SJCRH30 (cell line): ENCODE results near the gene ZNF787. TPM values are rescaled to one million over a fixed set of nuclear protein-coding genes. Genes with fewer than 3 reads are reported as not detected.

ENCODE experiments used
- DNase-seq, 2 experiments: peaks; one replicate each; pipeline ENCODE4 v3.0.0-alpha.2; 2015 to 2020
- H3K27ac ChIP-seq: fragments of 250-450 bp; sonication (Bioruptor Pico); 2 replicates; pipeline ENCODE4 v1.5.1; 2020; ENCODE audit warnings: mild to moderate bottlenecking, moderate library complexity
- H3K27me3 ChIP-seq: fragments of 250-450 bp; sonication (Bioruptor Pico); 2 replicates; pipeline ENCODE4 v1.5.1; 2020; ENCODE audit warnings: mild to moderate bottlenecking, moderate library complexity
- H3K36me3 ChIP-seq: fragments of 250-450 bp; sonication (Bioruptor Pico); 2 replicates; pipeline ENCODE4 v1.5.1; 2020; ENCODE audit warnings: mild to moderate bottlenecking, moderate library complexity
- H3K4me1 ChIP-seq: fragments of 250-450 bp; sonication (Bioruptor Pico); 2 replicates; pipeline ENCODE4 v1.5.1; 2020; ENCODE audit warnings: mild to moderate bottlenecking, moderate library complexity
- H3K4me3 ChIP-seq: fragments of 250-450 bp; sonication (Bioruptor Pico); 2 replicates; pipeline ENCODE4 v1.5.1; 2020; ENCODE audit warnings: mild to moderate bottlenecking, moderate library complexity
- H3K9me3 ChIP-seq: fragments of 250-450 bp; sonication (Bioruptor Pico); replicated peaks from 2 replicates; pipeline ENCODE4 v1.5.1; 2020; ENCODE audit warnings: mild to moderate bottlenecking, moderate library complexity
- total RNA-seq: library from RNA; depleted of rRNA; stranded (reverse); fragments of >200 nt; shearing (Covaris generic); gene quantifications from 2 replicates; pipeline ENCODE4 v1.2.3, GENCODE V29; 2014; rRNA removed

ZNF787 gene
- total RNA-seq, 1 experiment from 2014 or later: 24.8 TPM

DNA sequence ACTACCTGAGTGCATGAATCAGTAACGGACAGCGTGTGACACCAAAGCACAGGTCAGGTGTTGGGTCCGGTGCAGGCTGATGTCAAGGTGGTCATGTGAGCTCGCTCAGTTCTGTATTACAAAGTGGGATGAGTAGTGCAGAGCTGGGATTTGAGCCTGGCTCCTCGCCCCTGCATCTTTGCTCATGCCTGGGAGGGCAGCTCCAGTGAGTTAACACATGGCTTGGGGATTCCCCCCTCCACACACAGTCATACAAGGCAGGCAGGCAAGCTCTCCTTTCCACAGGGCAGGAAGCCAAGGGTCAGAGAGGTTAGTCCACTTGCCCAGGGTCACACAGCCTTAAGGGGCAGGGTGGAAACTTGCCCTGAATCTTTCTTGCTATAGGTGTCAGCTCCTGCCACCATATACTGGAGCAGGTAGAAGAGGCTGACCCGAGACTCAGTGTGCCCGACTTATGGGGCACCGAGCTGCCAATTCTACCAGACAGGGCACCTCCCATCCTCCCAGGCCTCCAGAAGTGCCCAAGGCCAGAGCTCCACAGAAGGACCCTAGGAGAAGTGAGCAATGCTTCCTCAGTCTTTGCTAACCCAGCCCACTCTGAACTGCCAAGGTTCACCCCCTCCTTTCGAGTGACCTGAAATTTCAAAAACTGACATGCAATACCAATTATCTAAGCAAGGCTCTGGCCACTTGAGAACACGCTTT, 35.4 kb downstream of the ZNF787 start:
- Histone ChIP-seq H3K4me3 (no peak overlapping the region), H3K27ac (no peak overlapping the region), H3K36me3 (peaks cover 19% of the 10 kb centered on the region), H3K4me1 (0 out of 2 replicates have a peak, but pooled peaks cover 2% of the 10 kb centered on the region), H3K27me3 (no peaks in the 10 kb centered on the region), H3K9me3 (no peaks in the 10 kb centered on the region)
- DNase-seq: no peak

DNA sequence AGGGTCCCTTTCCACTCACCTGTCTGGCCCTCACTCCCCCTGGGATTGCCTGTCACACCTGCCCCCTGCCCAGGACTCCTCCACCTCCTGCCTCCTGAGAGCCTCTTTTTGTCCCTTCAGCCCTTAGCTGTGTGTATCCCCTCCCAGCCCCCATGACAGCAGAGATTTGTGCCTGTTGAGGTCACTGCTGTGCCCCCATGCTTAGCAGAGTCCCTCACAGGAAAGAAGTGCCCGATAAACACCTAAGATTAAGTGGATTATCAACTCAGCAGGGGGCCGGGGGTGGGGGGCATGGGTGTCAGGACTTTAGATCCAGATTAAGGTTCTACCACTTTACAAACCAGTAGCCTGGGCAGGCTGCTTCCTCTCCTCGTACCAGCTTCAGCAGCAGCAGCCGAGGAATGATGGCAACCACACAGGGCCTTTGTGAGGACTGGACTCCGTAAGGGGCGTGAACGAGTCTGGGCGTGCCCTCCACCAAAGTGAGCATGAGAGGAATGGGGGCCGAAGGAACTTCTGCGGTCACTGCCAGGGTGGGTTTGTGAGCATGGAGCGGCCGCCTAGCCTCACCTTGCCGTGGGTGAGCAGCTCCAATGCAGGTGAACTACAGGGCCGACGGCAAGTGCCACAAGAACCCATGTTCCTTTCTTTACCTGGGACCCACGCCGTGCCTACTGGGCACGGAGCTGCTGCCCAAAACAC, 36.1 kb downstream of the ZNF787 start:
- H3K4me3 ChIP-seq: no peak overlapping the region
- 0 out of 2 replicates have a peak, but pooled peaks cover 2% of the 10 kb centered on the region for H3K4me1 ChIP-seq
- H3K9me3 ChIP-seq: no peaks in the 10 kb centered on the region
- no peaks in the 10 kb centered on the region for H3K27me3 ChIP-seq
- no peak for DNase-seq
- peaks cover 13% of the 10 kb centered on the region for H3K36me3 ChIP-seq
- no peak overlapping the region for H3K27ac ChIP-seq

DNA sequence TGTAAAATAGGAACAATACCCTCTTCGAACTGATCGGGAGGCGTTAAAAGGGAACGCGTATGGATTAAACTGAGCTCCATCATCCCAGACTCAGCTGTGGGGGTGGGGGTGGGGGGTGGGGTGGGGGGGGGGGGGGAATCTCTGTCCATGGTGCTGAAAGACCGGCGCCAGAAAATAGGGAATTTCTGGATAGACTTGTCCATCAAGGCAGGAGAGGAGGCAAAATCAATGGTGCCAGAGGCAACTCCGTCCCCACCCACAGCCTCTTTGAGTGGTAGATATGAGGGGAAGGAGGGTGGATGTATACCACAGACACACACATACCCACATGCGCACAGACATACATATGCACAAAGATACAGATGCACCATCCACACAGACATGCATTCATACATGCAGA, 37.4 kb downstream of the ZNF787 start:
- DNase-seq: no peak
- no peaks in the 10 kb centered on the region for H3K27me3 ChIP-seq
- H3K27ac ChIP-seq: no peak overlapping the region
- no peak overlapping the region for H3K4me3 ChIP-seq
- H3K36me3 ChIP-seq: peaks cover 2% of the 10 kb centered on the region
- H3K9me3 ChIP-seq: no peaks in the 10 kb centered on the region
- H3K4me1 ChIP-seq: 0 out of 2 replicates have a peak, but pooled peaks cover 2% of the 10 kb centered on the region

DNA sequence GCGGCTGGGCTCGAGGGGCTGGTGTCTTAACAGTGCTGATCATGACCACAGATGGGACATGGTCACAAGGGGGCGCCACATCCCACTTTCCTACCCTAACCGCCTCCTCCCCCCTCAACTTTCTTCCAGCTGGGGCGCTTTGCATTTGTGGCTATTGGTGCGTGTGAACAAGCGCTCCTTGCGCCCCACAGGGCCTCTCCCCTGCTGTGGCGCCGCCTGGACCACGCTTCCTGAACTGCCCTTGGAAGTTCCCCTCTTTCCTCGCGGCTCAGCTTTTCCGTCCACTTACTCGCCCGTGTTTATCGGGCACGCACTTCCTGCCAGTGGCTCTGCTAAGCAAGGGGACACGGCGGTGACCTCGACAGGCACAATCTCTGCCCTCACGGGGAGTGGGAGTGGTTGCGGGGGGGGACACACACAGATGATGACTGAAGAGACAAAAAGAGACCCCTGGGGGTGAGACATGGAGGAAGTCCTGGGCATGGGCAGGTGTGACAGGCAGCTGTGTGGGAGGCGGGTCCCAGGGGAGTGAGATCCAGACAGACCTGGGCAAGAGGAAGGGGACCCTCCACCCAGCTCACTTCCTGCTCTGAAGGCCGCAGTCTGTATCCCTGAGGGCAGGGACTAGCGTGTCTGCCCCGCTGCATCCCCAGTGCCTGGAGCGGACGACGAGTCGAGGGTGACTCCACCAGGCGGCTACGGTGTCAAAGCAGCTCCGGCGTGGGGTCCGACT, 40.3 kb downstream of the ZNF787 start:
- Histone ChIP-seq H3K27me3 (no peaks in the 10 kb centered on the region), H3K27ac (no peak overlapping the region), H3K9me3 (no peaks in the 10 kb centered on the region), H3K4me1 (0 out of 2 replicates have a peak, but pooled peaks cover 2% of the 10 kb centered on the region), H3K36me3 (no peaks in the 10 kb centered on the region), H3K4me3 (peak overlapping the region; percentile 35)
- peak; percentile 85 to 91 for DNase-seq

DNA sequence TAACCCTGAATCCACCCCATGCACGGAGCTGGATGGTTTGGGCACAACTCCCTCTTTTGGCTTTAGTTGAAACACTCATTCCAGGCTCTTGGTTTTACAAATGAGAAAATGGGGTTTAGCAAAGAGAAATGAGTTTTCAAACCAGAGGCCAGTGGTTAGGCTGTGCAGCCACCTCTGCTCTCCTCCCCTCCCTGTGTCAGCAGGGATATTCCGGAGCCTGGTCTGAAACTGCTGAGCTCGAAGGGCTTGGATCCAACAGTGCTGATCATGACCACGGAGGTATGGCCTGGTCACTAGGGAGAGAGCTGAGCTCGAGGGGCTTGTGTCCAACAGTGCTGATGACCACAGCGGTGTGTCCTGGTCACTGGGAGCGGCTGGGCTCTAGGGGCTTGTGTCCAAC, 41.5 kb downstream of the ZNF787 start:
- Histone ChIP-seq H3K36me3 (no peaks in the 10 kb centered on the region), H3K9me3 (no peaks in the 10 kb centered on the region), H3K4me1 (0 out of 2 replicates have a peak, but pooled peaks cover 2% of the 10 kb centered on the region), H3K4me3 (no peak overlapping the region), H3K27ac (no peak overlapping the region), H3K27me3 (no peaks in the 10 kb centered on the region)
- DNase-seq: no peak

DNA sequence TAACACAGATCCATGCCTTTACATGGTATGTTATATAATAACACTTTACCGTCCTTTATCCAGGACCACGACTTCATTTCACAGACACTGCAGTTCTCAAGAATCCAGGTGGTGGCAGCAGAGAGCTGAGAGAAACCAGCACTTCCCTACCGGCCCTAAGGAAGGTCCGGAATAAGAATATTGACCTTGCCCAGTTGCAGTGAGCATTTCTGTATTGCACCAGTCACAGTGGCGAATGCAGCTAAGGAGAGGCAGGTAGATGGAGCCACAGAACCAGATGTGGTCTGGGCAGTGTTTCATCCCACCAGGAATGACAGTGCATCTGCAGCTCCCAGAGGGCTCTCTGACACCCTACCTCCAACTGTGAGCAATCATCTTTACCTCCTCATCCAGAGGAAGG, 44.6 kb downstream of the ZNF787 start:
- H3K36me3 ChIP-seq: no peaks in the 10 kb centered on the region
- H3K4me1 ChIP-seq: 0 out of 2 replicates have a peak, but pooled peaks cover 2% of the 10 kb centered on the region
- H3K4me3 ChIP-seq: no peak overlapping the region
- H3K27me3 ChIP-seq: no peaks in the 10 kb centered on the region
- H3K27ac ChIP-seq: no peak overlapping the region
- H3K9me3 ChIP-seq: no peaks in the 10 kb centered on the region
- DNase-seq: peak; percentile 45 to 77

DNA sequence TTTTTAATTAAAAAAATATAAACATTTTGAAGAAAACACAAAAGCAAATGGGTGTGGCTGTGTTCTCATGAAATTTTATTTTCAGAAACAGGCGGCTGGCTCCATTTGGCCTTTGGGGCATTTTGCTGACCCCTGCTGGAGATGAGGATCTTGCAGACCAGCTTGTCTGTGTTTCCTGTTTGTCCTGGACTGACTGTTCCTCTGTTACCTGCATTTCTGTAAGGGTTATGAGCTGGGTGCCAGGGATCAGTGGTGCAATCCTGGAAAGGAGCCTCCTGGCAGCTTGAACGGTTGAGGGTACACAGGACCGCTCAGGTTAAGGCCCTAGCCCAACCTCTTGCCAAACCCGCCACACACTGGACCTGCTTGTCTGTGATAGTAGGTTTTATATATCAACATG, 49.9 kb downstream of the ZNF787 start:
- Histone ChIP-seq H3K9me3 (no peaks in the 10 kb centered on the region), H3K36me3 (no peaks in the 10 kb centered on the region), H3K4me1 (no peaks in the 10 kb centered on the region), H3K4me3 (no peak overlapping the region), H3K27me3 (no peaks in the 10 kb centered on the region), H3K27ac (no peak overlapping the region)
- peak; percentile 18 to 27 for DNase-seq

DNA sequence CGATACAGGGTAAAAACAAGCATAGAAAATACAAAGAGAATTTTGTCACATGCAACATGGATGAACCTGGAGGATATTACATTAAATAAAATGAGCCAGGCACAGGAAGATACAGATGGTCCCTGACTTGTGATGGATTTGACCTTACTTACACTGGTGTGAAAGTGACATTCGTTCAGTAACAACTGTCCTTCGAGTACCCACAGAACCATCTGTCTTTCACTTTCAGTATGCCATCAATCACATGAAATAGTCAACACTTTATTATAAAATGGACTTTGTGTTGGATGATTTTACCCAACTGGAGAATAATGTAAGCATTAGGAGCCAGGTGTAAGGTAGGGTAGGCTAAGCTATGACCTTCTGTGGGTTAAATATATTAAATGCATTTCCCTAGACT, 51.5 kb downstream of the ZNF787 start:
- no peaks in the 10 kb centered on the region for H3K27me3 ChIP-seq
- no peak for DNase-seq
- no peaks in the 10 kb centered on the region for H3K9me3 ChIP-seq
- H3K27ac ChIP-seq: no peak overlapping the region
- no peaks in the 10 kb centered on the region for H3K4me1 ChIP-seq
- H3K4me3 ChIP-seq: no peak overlapping the region
- no peaks in the 10 kb centered on the region for H3K36me3 ChIP-seq

DNA sequence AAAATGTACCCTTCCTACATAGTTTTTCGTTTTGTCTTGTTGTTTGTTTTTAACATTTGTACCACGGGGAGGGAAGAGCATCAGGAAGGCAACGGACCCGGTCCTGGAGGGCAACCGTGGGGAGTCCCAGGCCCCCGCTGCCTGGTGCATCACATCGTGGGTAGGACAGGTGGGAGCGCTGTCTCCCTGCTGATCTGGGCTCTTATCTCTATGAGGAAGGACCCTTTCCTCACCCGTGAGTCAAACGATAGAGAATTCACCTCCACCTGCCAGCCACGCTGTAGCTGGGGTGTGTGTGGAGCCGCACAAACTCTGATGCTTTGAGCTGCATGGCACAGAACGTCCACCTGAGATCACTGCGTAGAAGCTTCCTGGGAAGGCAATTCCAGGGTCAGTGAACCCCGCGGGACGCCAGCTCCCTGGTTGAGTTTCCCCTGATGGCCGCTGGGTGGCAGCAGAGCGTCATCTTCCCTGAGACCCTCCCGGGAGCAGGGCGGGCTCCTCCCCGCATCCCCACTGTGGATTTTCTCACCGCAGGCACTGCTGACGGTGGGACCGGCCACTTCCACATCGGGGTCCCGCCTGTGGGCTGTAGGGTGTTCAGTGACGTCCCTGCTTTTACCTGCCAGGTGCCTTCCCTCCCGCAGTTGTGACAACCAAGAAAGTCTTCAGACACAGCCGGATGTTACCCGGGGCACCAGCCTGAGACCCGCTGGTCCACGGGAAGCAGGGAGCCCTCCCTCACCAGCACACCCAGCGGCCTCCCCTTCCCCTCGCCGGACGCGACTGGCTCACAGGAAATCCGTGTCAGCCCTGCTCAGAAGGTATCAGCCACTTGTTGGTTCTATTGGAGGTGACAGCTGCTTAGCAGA, 54.7 kb downstream of the ZNF787 start:
- Histone ChIP-seq H3K36me3 (no peaks in the 10 kb centered on the region), H3K4me1 (no peaks in the 10 kb centered on the region), H3K9me3 (no peaks in the 10 kb centered on the region), H3K27me3 (no peaks in the 10 kb centered on the region), H3K4me3 (peak overlapping the region; percentile 44), H3K27ac (no peak overlapping the region)
- peak; percentile 68 to 85 for DNase-seq

DNA sequence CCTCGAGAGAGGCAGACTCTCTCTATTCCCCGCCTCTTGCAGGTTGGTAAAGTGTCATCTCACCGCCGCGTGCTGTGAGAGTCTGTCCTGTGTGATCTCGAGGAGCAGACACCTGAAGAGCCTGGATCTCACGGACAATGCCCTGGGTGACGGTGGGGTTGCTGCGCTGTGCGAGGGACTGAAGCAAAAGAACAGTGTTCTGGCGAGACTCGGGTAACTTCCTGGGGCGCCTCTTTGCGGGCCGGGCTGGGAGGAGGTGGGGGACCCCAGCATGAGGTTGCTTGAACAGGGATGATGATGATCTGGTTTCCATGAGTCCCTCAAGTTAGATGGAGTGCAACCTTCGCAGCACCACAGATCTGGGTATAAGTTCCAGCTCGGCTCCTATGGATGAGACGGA, 67.5 kb downstream of the ZNF787 start:
- Histone ChIP-seq H3K27me3 (no peaks in the 10 kb centered on the region), H3K4me3 (no peak overlapping the region), H3K4me1 (no peaks in the 10 kb centered on the region), H3K27ac (no peak overlapping the region), H3K9me3 (no peaks in the 10 kb centered on the region), H3K36me3 (no peaks in the 10 kb centered on the region)
- DNase-seq: no peak

Other genes starting within 250 kb of the ZNF787 start
- not detected in 2 replicates for gene NLRP13, start 189.0 kb downstream of the ZNF787 start, total RNA-seq
- 0.08 TPM in 1 of 2 replicates, not detected in the other for gene NLRP8, start 173.5 kb downstream of the ZNF787 start, total RNA-seq
- gene NLRP5, start 134.5 kb downstream of the ZNF787 start, total RNA-seq: not detected in 2 replicates
- 18.7 and 19.8 TPM in 2 replicates for gene ZNF444, start 20.0 kb upstream of the ZNF787 start, total RNA-seq
- gene GALP, start 54.7 kb upstream of the ZNF787 start, total RNA-seq: not detected in 2 replicates
- gene ZSCAN5B, start 76.5 kb upstream of the ZNF787 start, total RNA-seq: 0.10 TPM in 1 of 2 replicates, not detected in the other
- gene ZSCAN5C, start 81.0 kb upstream of the ZNF787 start, total RNA-seq: not detected in 2 replicates
- gene EDDM13, start 151.5 kb upstream of the ZNF787 start, total RNA-seq: not detected in 2 replicates
- 7.8 and 9.4 TPM in 2 replicates for gene ZSCAN5A, start 193.5 kb upstream of the ZNF787 start, total RNA-seq